Measurements from ENCODE around the gene TMPRSS7.

TMPRSS7 gene

DNA sequence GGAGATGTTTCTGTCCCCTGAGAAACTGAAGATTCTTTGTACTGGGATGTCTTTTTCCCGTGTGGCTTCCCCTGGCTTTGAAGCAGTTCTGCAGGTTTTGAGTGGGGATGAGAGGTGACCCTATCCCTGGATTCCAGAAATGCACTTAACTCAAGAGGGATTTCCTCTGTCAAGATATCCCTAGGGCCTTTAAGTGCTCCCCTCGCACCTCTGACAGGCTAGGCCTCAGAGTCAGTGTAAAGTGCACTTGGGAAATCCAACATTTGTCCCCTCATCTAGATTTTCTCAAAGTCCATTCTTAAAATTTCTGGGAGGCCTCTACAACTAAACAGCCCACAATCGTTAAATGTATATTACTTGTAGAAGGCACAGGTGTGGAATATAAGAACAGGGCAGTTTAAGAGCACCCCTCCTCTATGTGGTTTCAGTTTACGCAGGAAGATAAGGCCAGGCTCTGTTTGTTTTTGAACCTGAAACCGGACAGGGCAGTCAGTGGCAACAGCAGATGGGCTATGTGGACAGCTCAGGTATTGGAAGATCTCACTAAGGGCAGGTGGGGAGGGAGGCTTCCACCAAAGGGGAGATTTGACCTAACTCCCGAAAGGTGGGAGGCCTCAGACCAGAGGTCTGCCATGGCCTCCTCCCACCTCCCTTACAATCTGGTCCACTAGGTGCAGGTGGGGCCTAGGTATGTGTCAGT is 56.5 kb downstream of the TMPRSS7 start:
- Histone ChIP-seq H3K4me3 (ENCODE audit: low read depth, low read length) (no peak overlapping the region), H3K27me3 (ENCODE audit: insufficient read depth, low read depth, severe bottlenecking) (no peaks in the 10 kb centered on the region), H3K36me3 (no peaks in the 10 kb centered on the region), H3K9me3 (ENCODE audit: severe bottlenecking) (no peaks in the 10 kb centered on the region), H3K27ac (no peak overlapping the region)
- no peak for TF ChIP-seq CTCF (IDR thresholded peaks at IDR 0.05; ENCODE audit: low read depth, low read length)
- no peak for DNase-seq

DNA sequence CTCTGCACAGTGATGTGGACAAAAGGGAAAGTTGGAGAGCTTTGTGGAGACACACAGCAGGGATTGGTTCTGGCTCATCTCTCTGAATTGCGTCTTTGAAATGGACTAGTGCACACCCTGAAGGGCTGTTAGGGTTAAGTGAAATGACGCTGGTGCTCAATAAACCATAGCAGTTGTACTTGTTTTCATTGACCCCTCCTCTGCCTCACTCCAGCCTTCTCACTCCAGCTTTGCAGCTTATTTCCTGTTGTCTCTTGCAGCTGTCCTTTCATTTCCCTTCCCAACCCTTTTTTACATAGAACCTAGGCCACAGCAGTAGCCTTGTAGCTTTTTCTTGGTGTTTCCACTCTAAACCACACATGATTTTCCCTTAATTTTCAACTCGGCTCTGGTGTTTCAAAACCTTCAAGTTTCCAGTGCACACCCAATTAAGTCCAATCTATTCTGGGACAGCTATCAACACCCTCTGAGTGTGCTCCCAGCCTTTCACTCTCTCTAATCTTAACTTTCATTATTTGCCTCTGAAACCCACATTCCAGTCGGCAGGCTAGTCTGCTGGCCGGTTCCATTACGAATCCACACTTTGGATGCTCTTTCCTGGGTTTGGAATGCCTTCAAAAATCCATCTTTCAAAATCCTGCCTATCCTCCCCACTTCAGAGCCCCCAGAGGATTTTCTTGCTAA is 58.1 kb downstream of the TMPRSS7 start:
- no peak for TF ChIP-seq CTCF (IDR thresholded peaks at IDR 0.05; ENCODE audit: low read depth, low read length)
- no peak for DNase-seq
- H3K27ac ChIP-seq = no peak overlapping the region
- no peak overlapping the region for H3K4me3 ChIP-seq (ENCODE audit: low read depth, low read length)
- H3K9me3 ChIP-seq (ENCODE audit: severe bottlenecking) = no peaks in the 10 kb centered on the region
- H3K27me3 ChIP-seq (ENCODE audit: insufficient read depth, low read depth, severe bottlenecking) = no peaks in the 10 kb centered on the region
- H3K36me3 ChIP-seq = no peaks in the 10 kb centered on the region

- Histone ChIP-seq H3K27me3 (ENCODE audit: insufficient read depth, low read depth, severe bottlenecking) (no peaks in the 10 kb centered on the region), H3K36me3 (no peaks in the 10 kb centered on the region), H3K4me3 (ENCODE audit: low read depth, low read length) (no peak overlapping the region), H3K27ac (no peak overlapping the region), H3K9me3 (ENCODE audit: severe bottlenecking) (no peaks in the 10 kb centered on the region)
- TF ChIP-seq CTCF (IDR thresholded peaks at IDR 0.05; ENCODE audit: low read depth, low read length) = no peak
- no peak for DNase-seq
Observed at GRCh38 chr3:112093180-112093522, 58.6 kb downstream of the TMPRSS7 start.

DNA sequence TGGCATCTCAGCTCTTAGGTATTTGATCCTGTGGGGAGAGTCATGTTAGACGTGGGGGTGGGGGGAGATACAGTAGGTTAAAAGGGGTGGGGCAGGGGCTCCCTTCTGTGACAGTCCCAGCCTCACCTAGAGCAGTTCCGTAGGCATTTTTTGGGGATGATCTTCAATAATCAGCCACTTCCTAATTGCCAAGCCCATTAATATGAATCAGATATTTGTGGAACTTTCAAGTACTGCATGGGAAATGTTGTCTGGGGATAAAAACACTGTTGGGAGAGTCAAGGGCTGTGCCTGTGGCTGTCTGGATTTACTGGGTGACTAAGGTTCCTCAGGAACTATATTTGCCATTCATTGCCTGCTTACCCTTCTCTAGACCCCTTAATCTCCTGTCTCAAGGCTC is 61.2 kb downstream of the TMPRSS7 start:
- no peak overlapping the region for H3K27ac ChIP-seq
- H3K36me3 ChIP-seq = no peaks in the 10 kb centered on the region

GRCh38 chr3:112096176-112096575 is 61.6 kb downstream of the TMPRSS7 start:
- TF ChIP-seq CTCF (IDR thresholded peaks at IDR 0.05; ENCODE audit: low read depth, low read length) = no peak
- Histone ChIP-seq H3K36me3 (no peaks in the 10 kb centered on the region), H3K4me3 (ENCODE audit: low read depth, low read length) (no peak overlapping the region), H3K27ac (no peak overlapping the region), H3K27me3 (ENCODE audit: insufficient read depth, low read depth, severe bottlenecking) (no peaks in the 10 kb centered on the region), H3K9me3 (ENCODE audit: severe bottlenecking) (no peaks in the 10 kb centered on the region)
- no peak for DNase-seq

More for the DNA sequence above, 61.2 kb downstream of the TMPRSS7 start:
- Histone ChIP-seq H3K9me3 (ENCODE audit: severe bottlenecking) (no peaks in the 10 kb centered on the region), H3K4me3 (ENCODE audit: low read depth, low read length) (no peak overlapping the region), H3K27me3 (ENCODE audit: insufficient read depth, low read depth, severe bottlenecking) (no peaks in the 10 kb centered on the region)
- DNase-seq = no peak
- TF ChIP-seq CTCF (IDR thresholded peaks at IDR 0.05; ENCODE audit: low read depth, low read length) = no peak
